PC-3 (cell line): ENCODE data around the gene SELPLG.

Source experiments
- EZH2phosphoT487 ChIP-seq: fragments of 300-600 bp; sonication (generic); IDR thresholded peaks from 2 replicates; pipeline ENCODE4 v1.6.1; 2018; ENCODE audit warnings: mild to moderate bottlenecking, antibody characterized with exemption, low read length, borderline replicate concordance
- TF ChIP-seq, protein P1 (sequence below): fragments of 300-600 bp; sonication (generic); conservative IDR thresholded peaks from 2 replicates; pipeline ENCODE4 v1.5.1; 2017; ENCODE audit warnings: antibody characterized with exemption, low read depth, mild to moderate bottlenecking, low read length

DNA sequence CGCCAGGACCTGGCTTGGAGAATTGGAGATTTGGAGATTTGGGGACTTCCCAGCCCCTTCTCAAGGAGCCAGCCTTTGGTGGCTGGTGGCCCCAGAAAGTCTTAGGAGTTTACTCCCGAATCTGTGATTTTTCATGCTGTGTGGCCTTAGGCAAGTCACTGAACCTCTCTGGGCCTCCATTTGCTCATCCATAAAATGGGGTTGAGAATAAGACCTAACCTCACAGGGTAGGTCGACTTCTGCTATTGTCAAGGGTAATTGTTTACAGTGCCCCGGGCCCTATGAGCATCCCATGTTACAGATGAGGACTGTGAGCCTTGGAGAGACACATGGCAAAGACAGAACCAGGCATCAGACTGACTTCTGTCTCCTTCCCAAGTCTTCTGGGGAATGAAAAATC is 19.7 kb downstream of the SELPLG start:
- TF ChIP-seq, protein P1, sequence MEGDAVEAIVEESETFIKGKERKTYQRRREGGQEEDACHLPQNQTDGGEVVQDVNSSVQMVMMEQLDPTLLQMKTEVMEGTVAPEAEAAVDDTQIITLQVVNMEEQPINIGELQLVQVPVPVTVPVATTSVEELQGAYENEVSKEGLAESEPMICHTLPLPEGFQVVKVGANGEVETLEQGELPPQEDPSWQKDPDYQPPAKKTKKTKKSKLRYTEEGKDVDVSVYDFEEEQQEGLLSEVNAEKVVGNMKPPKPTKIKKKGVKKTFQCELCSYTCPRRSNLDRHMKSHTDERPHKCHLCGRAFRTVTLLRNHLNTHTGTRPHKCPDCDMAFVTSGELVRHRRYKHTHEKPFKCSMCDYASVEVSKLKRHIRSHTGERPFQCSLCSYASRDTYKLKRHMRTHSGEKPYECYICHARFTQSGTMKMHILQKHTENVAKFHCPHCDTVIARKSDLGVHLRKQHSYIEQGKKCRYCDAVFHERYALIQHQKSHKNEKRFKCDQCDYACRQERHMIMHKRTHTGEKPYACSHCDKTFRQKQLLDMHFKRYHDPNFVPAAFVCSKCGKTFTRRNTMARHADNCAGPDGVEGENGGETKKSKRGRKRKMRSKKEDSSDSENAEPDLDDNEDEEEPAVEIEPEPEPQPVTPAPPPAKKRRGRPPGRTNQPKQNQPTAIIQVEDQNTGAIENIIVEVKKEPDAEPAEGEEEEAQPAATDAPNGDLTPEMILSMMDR: no peak
- no peak for TF ChIP-seq EZH2phosphoT487
